NCI-H2196 treated with DMSO at 0.1 percent for 48 hours (cell line): ENCODE data around the gene FAM229A.

Source experiments
- DNase-seq: peaks from one replicate; lab custom pipeline; 2025; ENCODE audit not compliant: unreplicated experiment; lab: John Stamatoyannopoulos, UW

FAM229A gene

DNA sequence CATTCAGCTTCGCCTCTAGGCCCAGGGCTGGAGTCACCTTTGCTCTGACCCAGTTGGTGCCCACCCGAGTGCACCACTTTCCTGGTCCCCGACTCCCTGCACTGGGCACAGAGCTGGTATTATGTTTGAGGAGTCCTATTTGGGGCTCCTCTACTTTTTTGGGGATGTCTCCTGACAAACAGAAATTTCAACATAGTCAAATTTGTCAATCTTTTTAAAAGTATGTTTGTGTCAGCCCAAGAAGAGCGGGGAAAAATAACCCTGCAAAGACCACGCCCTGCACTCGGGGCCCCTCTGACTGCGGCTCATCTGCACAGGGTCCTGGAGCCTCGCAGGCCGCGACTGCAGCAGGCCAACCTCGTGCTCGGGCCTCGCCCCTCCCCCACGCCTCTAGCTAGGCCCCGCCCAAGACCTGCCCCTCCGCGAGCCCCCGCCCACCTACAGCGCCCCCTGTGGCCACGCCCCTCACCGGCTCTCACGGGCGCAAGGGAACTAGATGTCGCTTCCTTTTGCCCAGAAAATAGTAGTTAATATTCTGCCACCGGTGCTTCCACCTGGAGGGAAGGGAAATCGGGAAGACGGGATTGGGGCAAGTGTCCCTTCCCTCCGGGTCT is 11.4 kb downstream of the FAM229A start:
- DNase-seq = peak; percentile 90

DNA sequence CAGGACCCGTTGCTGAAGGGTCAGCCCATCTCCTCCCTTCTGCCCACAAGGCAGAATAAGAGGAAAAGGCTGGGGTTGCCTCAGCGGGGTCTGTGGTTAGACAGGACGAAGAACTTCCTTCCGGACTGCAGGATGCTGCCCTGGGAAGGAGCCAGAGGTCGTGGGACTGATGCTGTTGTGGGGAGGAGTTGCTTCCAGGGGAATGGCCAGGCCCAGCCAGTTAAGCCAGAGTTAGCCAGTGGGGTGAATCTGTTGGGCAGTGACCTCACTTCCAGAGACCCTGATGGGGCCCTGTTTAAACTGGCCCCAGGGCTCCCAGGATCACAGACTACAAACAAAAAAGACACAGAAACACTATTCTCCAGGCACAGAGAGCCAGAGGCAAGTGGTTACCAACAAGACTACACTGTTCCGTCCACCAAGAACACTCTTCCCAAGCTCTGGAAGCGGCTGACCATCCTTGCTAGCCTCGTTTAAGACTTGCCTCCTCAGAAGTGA is 13.0 kb downstream of the FAM229A start:
- no peak for DNase-seq

- DNase-seq = no peak
Observed at GRCh38 chr1:32346532-32347157, 15.6 kb downstream of the FAM229A start.

DNA sequence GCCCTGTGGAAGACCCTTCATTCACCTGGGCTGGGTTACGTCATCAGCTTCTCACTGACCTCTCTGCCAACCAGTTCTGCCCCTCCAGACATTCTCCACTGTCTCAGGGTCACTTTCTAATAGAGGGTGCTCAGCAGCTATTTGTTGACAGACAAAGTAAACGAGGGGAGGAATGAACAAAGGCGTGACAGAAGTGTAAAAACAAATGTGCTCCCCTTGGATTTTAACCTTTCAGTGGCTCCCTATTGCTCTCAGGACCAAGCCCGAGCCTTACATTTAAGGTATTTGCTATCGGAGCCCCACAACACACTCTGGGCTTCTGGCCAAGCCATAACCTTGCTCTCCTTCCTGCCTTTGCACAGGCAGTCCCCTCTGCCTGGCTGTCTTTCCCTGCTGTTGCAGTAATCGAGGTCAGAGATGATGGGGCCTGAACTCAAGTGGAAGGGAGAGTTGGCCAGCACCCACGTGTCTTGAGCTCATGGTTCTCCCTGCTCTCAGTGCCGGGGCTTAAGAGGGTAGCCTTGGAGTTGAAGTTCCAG is 16.9 kb downstream of the FAM229A start:
- peak; percentile 27 for DNase-seq

GRCh38 chr1:32342704-32343103 is 19.6 kb downstream of the FAM229A start:
- DNase-seq = no peak

DNA sequence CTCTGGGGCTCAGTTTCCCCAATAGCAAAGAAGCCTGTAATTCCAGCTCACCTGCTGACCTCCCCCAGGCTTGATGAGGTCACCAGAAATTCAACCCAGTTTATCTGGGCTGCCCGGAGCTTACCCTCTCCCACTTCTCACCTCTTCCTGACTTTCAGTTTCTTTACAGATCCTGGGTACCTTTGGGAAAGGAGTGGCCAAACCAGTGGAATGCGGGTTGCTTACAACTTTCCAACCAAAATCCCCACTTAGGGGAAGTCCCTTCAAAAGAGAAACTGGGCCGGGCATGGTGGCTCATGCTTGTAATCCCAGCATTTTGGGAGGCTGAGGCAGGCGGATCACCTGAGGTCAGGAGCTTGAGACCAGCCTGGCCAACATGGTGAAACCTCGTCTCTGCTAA is 20.3 kb downstream of the FAM229A start:
- no peak for DNase-seq

- DNase-seq = no peak
Observed at GRCh38 chr1:32341186-32341757, 21.0 kb downstream of the FAM229A start.

GRCh38 chr1:32339363-32339978 is 22.8 kb downstream of the FAM229A start:
- no peak for DNase-seq

- DNase-seq = no peak
Observed at GRCh38 chr1:32338637-32339145, 23.6 kb downstream of the FAM229A start.

GRCh38 chr1:32337855-32338636 is 24.2 kb downstream of the FAM229A start:
- DNase-seq = peak; percentile 30

DNA sequence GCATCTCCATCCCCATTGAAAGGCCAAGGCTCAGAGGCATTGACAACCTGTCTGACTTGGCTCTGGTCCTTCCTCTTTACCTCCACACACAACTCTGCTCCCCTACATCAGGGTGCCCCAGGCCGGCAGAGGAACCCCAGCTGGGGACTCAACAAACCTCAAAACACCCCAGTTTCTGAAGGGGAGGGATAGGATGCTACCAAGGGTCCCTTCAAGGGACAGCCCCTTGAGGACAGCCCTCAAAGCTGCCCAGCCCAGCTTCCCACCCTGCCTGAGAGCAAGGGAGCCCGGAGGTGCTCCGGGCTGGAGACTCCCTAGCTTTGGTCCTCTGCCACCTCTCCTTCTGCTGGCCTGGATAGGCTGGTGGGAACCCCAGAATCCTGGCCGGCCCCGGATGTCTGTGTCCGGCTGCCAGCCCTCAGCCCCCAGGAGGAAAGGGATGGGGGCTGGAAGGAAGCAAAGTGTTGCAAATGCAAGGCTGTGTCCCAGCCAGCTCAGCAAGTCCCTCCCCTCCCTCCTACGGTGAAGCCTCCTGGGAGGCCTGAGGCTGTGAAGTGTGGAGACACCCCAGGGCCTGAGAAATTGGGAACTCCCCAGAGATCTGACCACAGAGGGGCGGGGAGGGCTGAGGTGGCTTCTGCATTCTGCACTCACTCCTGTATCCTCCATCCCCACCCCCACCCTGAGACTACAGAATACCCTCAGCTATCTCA is 25.2 kb downstream of the FAM229A start:
- no peak for DNase-seq

- no peak for DNase-seq
Observed at GRCh38 chr1:32336591-32336932, 25.7 kb downstream of the FAM229A start.

DNA sequence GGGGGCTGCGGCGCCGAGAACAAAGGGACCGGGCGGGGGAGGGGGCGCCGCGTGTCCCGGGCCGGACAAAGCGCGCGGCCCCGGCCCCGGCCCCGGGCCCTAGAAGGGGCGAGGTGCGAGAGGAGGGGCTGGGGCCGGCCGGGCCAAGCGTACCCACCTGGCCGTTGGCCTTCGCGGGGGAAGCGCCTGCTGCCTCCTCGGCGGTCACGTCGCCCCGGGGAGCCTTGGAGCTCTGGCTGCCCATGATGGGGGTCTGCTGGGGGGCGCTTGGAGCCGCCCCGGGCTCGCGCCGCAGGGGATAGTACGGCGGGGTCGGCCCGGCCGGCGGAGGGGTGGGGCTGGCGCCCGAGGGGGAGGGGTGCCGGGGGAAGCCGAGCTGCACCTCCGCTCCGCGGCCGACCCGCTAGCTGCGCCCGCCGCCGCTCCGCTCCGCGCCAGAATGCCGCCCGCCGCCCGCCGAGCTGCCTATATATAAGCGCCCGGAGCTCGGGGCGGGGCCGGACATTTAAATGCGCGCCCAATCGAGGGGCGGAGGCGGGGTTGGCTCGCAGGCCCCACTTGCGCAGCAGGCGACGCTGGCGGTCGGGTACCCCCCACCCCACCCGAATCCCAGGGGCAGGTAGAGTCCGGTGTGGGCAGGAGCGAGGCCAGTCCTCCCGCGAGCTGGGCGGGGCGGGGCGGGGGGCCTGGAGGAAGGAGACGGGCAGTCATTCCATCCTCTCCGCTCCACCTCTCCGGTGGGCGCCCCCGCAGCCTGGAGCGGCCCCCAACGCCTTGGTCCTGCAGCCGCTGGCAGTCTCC is 26.3 kb downstream of the FAM229A start, which contains the start of gene MARCKSL1:
TSS of gene MARCKSL1 (minus strand) at position 444 of the 801 bp plus-strand sequence. CDS start at position 244, 200 bp downstream.
- DNase-seq = peak; percentile 58

DNA sequence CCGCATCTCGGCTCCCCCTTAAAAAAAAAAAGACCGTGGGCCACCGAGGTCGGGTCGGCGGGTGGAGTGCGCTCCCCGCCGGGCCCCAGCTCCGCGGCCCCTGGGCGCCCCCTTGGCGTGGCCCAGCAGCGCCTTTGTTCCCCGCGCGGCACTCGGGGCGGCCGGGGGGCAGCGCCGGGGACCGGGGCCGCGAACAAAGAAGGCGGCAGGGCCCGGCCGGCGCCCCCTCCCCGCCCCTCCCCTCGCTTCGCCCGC is 26.8 kb downstream of the FAM229A start:
- no peak for DNase-seq

GRCh38 chr1:32334864-32335534 is 27.3 kb downstream of the FAM229A start:
- DNase-seq = peak; percentile 18

DNA sequence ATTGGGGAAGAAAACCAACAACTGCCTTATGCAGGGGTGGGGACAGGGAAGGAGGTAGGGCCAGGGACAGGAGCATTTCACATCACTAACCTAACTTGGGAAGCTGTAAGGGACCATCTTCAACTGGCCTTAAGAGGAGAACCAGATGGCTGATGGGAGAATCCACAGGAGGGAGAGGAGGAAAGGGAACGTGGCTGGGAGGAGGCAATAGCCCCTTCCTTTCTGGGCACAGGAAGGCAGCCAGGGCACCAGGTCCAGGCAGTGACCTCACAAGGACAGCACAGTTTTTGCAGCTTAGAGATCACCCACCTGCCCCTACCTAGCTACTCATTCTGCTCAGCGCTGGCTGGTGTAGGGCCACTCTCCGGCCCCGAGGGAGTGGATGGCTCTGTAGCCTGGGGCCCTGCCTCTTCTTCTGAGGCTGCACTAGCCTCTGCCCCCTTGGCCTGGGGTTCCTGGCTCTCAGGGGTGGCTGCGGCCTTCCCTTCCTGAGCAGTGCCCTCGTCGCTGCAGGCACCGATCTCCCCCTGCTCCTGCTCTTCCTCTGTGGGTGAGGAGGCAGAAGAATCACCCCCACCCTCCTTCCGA is 27.9 kb downstream of the FAM229A start:
- no peak for DNase-seq

GRCh38 chr1:32333251-32333963 is 28.9 kb downstream of the FAM229A start:
- no peak for DNase-seq
